HFF-Myc (cell line): ENCODE measurements around the gene ADAMTS13.

ENCODE experiments used
- DNase-seq: peaks from one replicate; pipeline ENCODE4 v3.0.0-alpha.2; 2011; ENCODE audit warnings: low read depth; ENCODE audit errors: extremely low read depth
- H3K4me3 ChIP-seq: replicated peaks from 2 replicates; pipeline ENCODE4 v1.5.1; 2011; ENCODE audit warnings: low read depth, mild to moderate bottlenecking, control low read depth, low read length
- CTCF ChIP-seq: IDR thresholded peaks from 2 replicates; pipeline ENCODE4 v1.5.1; 2012; ENCODE audit warnings: mild to moderate bottlenecking, low read depth, low read length, control low read depth; ENCODE audit errors: missing control alignments

ADAMTS13 gene

GRCh38 chr9:133463864-133464615, 41.9 kb downstream of the ADAMTS13 start:
- no peak for DNase-seq
- TF ChIP-seq CTCF: no peak
- H3K4me3 ChIP-seq: no peak overlapping the region

GRCh38 chr9:133464638-133465037, 42.5 kb downstream of the ADAMTS13 start:
- TF ChIP-seq CTCF: no peak
- no peak for DNase-seq
- H3K4me3 ChIP-seq: no peak overlapping the region

- H3K4me3 ChIP-seq: no peak overlapping the region
- TF ChIP-seq CTCF: no peak
- no peak for DNase-seq
Observed at GRCh38 chr9:133465984-133466383, 43.8 kb downstream of the ADAMTS13 start.

DNA sequence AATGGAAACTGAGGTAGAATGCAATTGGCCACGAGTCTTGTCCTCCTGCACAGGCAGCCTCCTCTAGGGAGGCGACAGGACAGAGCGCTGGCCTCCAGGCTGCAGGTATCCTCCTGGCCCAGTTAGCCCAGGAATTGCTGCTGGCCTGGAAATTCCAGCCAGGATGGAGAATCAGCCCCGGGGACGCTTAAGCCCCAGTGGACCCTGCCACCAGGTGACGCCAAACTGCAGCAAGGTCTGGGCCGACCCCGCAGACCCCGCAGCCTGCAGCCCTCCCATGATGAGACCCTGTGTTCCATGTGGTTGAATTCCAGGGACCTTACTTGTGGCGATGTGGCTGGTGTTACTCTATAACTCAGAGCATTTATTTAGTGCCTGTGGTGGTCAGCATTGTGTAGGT, 44.9 kb downstream of the ADAMTS13 start:
- H3K4me3 ChIP-seq: no peak overlapping the region
- TF ChIP-seq CTCF: no peak
- no peak for DNase-seq

- DNase-seq: no peak
- TF ChIP-seq CTCF: no peak
- H3K4me3 ChIP-seq: no peak overlapping the region
Observed at GRCh38 chr9:133468374-133468773, 46.2 kb downstream of the ADAMTS13 start.

- DNase-seq: no peak
- H3K4me3 ChIP-seq: no peak overlapping the region
- TF ChIP-seq CTCF: no peak
Observed at GRCh38 chr9:133468777-133469421, 46.7 kb downstream of the ADAMTS13 start.

- no peak overlapping the region for H3K4me3 ChIP-seq
- TF ChIP-seq CTCF: no peak
- DNase-seq: no peak
Observed at GRCh38 chr9:133470427-133470924, 48.3 kb downstream of the ADAMTS13 start.
